ENCODE measurements around the gene SEMA6D. TPM values are rescaled to one million over a fixed set of nuclear protein-coding genes. Genes with fewer than 3 reads are reported as not detected.

The SEMA6D gene
- total and polyA plus RNA-seq, 2 donors (not counting 1 experiment from before 2014, with no cell fraction given): 2.4 to 13.4 TPM

DNA sequence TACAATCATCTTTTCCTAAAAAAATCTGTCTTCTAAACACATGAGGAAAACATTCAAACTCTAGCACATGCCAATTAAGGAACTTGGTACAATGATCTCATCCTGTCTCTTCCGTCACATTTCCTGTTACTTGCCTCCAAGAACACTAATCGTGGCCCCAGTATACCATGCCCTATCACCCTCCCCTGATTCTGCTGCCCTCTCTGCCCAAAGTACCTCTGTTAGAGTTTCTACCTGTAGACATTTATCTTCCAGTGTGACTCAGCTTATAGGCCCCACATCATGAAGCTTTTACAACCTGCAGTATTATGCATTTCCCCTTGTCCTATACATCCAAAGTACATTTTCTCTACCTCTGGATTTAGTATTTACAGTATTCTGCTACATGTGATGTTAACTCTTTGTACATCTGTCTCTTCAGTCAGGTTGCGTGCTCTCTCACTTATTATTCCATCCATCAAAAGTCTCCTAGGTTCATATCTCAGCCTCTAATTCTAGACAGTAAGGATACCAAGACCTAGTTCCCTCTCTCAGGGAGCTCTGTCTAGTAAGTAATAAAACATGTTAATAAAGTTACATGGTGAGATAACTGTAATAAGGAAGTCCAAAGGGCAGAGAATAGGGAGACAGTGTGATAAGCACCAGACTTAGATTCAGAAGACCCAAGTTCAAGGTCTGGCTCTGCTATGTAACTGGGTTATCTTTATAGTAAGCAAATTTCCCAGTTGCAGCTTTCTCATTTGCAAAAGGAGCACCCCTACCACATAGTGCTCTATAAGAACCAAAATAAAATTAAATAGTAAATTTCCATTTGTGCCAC, 8.9 kb upstream of the SEMA6D start:
- no peaks in the 10 kb centered on the region for H4K20me1 ChIP-seq (ENCODE audit: control insufficient read depth, extremely low read depth, insufficient read depth, low read length)
- H2AFZ ChIP-seq (ENCODE audit: low read length): no peak overlapping the region
- no peaks in the 10 kb centered on the region for H3K27me3 ChIP-seq (ENCODE audit: control insufficient read depth, insufficient read depth, low read length)
- no peaks in the 10 kb centered on the region for H3K4me1 ChIP-seq (ENCODE audit: control insufficient read depth, extremely low read depth, insufficient read depth, low read length)
- H3K79me2 ChIP-seq (ENCODE audit: control insufficient read depth, insufficient read depth, low read length): no peaks in the 10 kb centered on the region
- no peak overlapping the region for H3K4me3 ChIP-seq (replicated peaks in 1 of 4; ENCODE audit: control extremely low read depth in 1 of 4, insufficient read depth in 1 of 4, low read depth in 3 of 4, low read length in 4 of 4)
- no peak overlapping the region for H3K27ac ChIP-seq (ENCODE audit: insufficient read depth, low read length)
- no peak overlapping the region for H3K9ac ChIP-seq (ENCODE audit: insufficient read depth, low read length)
- no peaks in the 10 kb centered on the region for H3K36me3 ChIP-seq (ENCODE audit: control insufficient read depth, insufficient read depth, low read length)
- H3K9me3 ChIP-seq (ENCODE audit: control insufficient read depth, insufficient read depth, low read depth, low read length): no peaks in the 10 kb centered on the region
- no peak for DNase-seq (ENCODE audit: low read depth in 2 of 2)
- TF ChIP-seq, protein P1, sequence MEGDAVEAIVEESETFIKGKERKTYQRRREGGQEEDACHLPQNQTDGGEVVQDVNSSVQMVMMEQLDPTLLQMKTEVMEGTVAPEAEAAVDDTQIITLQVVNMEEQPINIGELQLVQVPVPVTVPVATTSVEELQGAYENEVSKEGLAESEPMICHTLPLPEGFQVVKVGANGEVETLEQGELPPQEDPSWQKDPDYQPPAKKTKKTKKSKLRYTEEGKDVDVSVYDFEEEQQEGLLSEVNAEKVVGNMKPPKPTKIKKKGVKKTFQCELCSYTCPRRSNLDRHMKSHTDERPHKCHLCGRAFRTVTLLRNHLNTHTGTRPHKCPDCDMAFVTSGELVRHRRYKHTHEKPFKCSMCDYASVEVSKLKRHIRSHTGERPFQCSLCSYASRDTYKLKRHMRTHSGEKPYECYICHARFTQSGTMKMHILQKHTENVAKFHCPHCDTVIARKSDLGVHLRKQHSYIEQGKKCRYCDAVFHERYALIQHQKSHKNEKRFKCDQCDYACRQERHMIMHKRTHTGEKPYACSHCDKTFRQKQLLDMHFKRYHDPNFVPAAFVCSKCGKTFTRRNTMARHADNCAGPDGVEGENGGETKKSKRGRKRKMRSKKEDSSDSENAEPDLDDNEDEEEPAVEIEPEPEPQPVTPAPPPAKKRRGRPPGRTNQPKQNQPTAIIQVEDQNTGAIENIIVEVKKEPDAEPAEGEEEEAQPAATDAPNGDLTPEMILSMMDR (conservative IDR thresholded peaks at IDR 0.05 in 1 of 2, IDR thresholded peaks at IDR 0.05 in 1 of 2; ENCODE audit: low read depth in 1 of 2, low read length in 2 of 2): no peak
- no peak for TF ChIP-seq EZH2 (IDR thresholded peaks at IDR 0.05; ENCODE audit: low read length, missing control alignments)
- no peak overlapping the region for H3K4me2 ChIP-seq (ENCODE audit: extremely low read depth, insufficient read depth, low read length)

DNA sequence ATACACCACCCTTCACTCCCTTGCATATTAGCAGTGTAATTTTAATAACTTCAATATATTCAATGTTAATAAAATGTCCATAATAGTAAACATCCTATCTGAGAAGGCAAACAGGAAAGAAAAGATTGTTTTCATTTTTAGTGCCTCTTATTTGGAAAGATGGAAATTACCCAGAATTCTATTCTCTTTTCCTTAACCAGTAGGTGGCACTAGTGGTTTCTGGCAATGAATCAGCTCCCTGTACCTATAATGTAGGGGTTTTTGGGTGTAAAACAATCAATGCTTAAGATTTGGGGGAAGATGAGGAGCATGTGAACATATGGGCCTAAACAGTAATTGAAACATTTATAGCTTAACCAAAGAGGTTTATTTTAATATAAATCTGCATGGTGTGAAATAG, 5.7 kb upstream of the SEMA6D start:
- Histone ChIP-seq H3K4me3 (replicated peaks in 1 of 4; ENCODE audit: control extremely low read depth in 1 of 4, insufficient read depth in 1 of 4, low read depth in 3 of 4, low read length in 4 of 4) (no peak overlapping the region), H3K36me3 (ENCODE audit: control insufficient read depth, insufficient read depth, low read length) (no peaks in the 10 kb centered on the region), H3K27ac (ENCODE audit: insufficient read depth, low read length) (no peak overlapping the region), H3K27me3 (ENCODE audit: control insufficient read depth, insufficient read depth, low read length) (no peaks in the 10 kb centered on the region), H3K79me2 (ENCODE audit: control insufficient read depth, insufficient read depth, low read length) (no peaks in the 10 kb centered on the region), H3K9ac (ENCODE audit: insufficient read depth, low read length) (no peak overlapping the region), H3K4me1 (ENCODE audit: control insufficient read depth, extremely low read depth, insufficient read depth, low read length) (no peaks in the 10 kb centered on the region), H3K9me3 (ENCODE audit: control insufficient read depth, insufficient read depth, low read depth, low read length) (no peaks in the 10 kb centered on the region), H4K20me1 (ENCODE audit: control insufficient read depth, extremely low read depth, insufficient read depth, low read length) (no peaks in the 10 kb centered on the region), H2AFZ (ENCODE audit: low read length) (peak overlapping the region; percentile 48), H3K4me2 (ENCODE audit: extremely low read depth, insufficient read depth, low read length) (no peak overlapping the region)
- TF ChIP-seq, protein P1 (conservative IDR thresholded peaks at IDR 0.05 in 1 of 2, IDR thresholded peaks at IDR 0.05 in 1 of 2; ENCODE audit: low read depth in 1 of 2, low read length in 2 of 2): peak; percentile 26 to 62
- TF ChIP-seq EZH2 (IDR thresholded peaks at IDR 0.05; ENCODE audit: low read length, missing control alignments): no peak
- DNase-seq (ENCODE audit: low read depth in 2 of 2): peak in 1 of 2 donors; percentile 32

DNA sequence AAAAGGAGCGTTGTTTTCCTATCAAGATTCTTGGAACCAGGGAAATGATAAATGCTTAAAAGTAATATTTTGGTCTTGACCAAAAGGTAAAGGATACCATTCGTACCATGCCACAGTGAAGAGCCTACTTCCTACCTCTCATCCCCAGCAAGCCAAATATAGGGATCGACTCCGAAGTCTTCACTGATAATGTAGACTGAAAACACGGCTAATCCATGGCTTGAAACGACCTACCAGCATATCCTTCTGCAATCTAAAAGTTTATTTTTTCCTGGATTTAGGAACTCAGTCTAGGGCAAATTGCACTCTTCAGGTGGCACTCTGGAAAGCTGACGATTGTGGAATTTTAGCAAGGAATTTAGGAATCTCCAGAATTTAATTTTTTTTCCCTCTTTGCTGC, 1.9 kb upstream of the SEMA6D start:
- no peak overlapping the region for H3K9ac ChIP-seq (ENCODE audit: insufficient read depth, low read length)
- no peak overlapping the region for H3K4me3 ChIP-seq (replicated peaks in 1 of 4; ENCODE audit: control extremely low read depth in 1 of 4, insufficient read depth in 1 of 4, low read depth in 3 of 4, low read length in 4 of 4)
- DNase-seq (ENCODE audit: low read depth in 2 of 2): no peak
- TF ChIP-seq EZH2 (IDR thresholded peaks at IDR 0.05; ENCODE audit: low read length, missing control alignments): no peak
- TF ChIP-seq, protein P1 (conservative IDR thresholded peaks at IDR 0.05 in 1 of 2, IDR thresholded peaks at IDR 0.05 in 1 of 2; ENCODE audit: low read depth in 1 of 2, low read length in 2 of 2): no peak
- H3K27ac ChIP-seq (ENCODE audit: insufficient read depth, low read length): no peak overlapping the region
- peak overlapping the region; percentile 46 for H3K4me2 ChIP-seq (ENCODE audit: extremely low read depth, insufficient read depth, low read length)
- H3K79me2 ChIP-seq (ENCODE audit: control insufficient read depth, insufficient read depth, low read length): peaks cover 4% of the 10 kb centered on the region
- H3K4me1 ChIP-seq (ENCODE audit: control insufficient read depth, extremely low read depth, insufficient read depth, low read length): no peaks in the 10 kb centered on the region
- no peak overlapping the region for H2AFZ ChIP-seq (ENCODE audit: low read length)
- H4K20me1 ChIP-seq (ENCODE audit: control insufficient read depth, extremely low read depth, insufficient read depth, low read length): no peaks in the 10 kb centered on the region
- H3K27me3 ChIP-seq (ENCODE audit: control insufficient read depth, insufficient read depth, low read length): no peaks in the 10 kb centered on the region
- no peaks in the 10 kb centered on the region for H3K9me3 ChIP-seq (ENCODE audit: control insufficient read depth, insufficient read depth, low read depth, low read length)
- H3K36me3 ChIP-seq (ENCODE audit: control insufficient read depth, insufficient read depth, low read length): no peaks in the 10 kb centered on the region
